ENCODE data around the gene MRPL51.

Gene MRPL51

GRCh38 chr12:6492838-6493496, at the start of gene MRPL51:
MRPL51 (minus strand) TSS chr12:6493262; CDS start chr12:6493136, 126 bp downstream.
- DNase-seq = peak; percentile 97

GRCh38 chr12:6542209-6543009, 49.3 kb upstream of the MRPL51 start:
- no peak for DNase-seq

GRCh38 chr12:6541371-6542165, 48.5 kb upstream of the MRPL51 start:
- no peak for DNase-seq

GRCh38 chr12:6540181-6540877, 47.3 kb upstream of the MRPL51 start:
- peak; percentile 82 for DNase-seq

- no peak for DNase-seq
Measured at GRCh38 chr12:6539707-6540134, 46.7 kb upstream of the MRPL51 start.

GRCh38 chr12:6539314-6539682, 46.2 kb upstream of the MRPL51 start:
- no peak for DNase-seq

- no peak for DNase-seq
Measured at GRCh38 chr12:6538420-6539313, 45.6 kb upstream of the MRPL51 start.

GRCh38 chr12:6537580-6538419, 44.7 kb upstream of the MRPL51 start:
- peak; percentile 79 for DNase-seq

GRCh38 chr12:6536894-6537579, 44.0 kb upstream of the MRPL51 start:
- no peak for DNase-seq

GRCh38 chr12:6535960-6536847, 43.1 kb upstream of the MRPL51 start:
- no peak for DNase-seq

- no peak for DNase-seq
Measured at GRCh38 chr12:6535697-6535946, 42.6 kb upstream of the MRPL51 start.

GRCh38 chr12:6534945-6535696, 42.1 kb upstream of the MRPL51 start:
- DNase-seq = peak; percentile 74

GRCh38 chr12:6534695-6534944, 41.6 kb upstream of the MRPL51 start:
- DNase-seq = no peak

- DNase-seq = peak; percentile 98
Measured at GRCh38 chr12:6533923-6534694, 41.0 kb upstream of the MRPL51 start, which contains the start of gene GAPDH. GAPDH (plus strand) TSS chr12:6534517; CDS start chr12:6534833, 316 bp downstream.

GRCh38 chr12:6533653-6533922, 40.5 kb upstream of the MRPL51 start:
- DNase-seq = no peak

GRCh38 chr12:6532927-6533652, 40.0 kb upstream of the MRPL51 start:
- peak; percentile 78 for DNase-seq

- DNase-seq = peak; percentile 70
Measured at GRCh38 chr12:6532051-6532926, 39.2 kb upstream of the MRPL51 start.
